HG03108 (cell line): ENCODE results near the gene RPL10.

Experiments
- ATAC-seq: cut with Tn5 transposase; IDR thresholded peaks from one replicate; pipeline ENCODE4 v1.9.1; 2021; ENCODE audit warnings: moderate library complexity; ENCODE audit not compliant: unreplicated experiment

RPL10 gene

DNA sequence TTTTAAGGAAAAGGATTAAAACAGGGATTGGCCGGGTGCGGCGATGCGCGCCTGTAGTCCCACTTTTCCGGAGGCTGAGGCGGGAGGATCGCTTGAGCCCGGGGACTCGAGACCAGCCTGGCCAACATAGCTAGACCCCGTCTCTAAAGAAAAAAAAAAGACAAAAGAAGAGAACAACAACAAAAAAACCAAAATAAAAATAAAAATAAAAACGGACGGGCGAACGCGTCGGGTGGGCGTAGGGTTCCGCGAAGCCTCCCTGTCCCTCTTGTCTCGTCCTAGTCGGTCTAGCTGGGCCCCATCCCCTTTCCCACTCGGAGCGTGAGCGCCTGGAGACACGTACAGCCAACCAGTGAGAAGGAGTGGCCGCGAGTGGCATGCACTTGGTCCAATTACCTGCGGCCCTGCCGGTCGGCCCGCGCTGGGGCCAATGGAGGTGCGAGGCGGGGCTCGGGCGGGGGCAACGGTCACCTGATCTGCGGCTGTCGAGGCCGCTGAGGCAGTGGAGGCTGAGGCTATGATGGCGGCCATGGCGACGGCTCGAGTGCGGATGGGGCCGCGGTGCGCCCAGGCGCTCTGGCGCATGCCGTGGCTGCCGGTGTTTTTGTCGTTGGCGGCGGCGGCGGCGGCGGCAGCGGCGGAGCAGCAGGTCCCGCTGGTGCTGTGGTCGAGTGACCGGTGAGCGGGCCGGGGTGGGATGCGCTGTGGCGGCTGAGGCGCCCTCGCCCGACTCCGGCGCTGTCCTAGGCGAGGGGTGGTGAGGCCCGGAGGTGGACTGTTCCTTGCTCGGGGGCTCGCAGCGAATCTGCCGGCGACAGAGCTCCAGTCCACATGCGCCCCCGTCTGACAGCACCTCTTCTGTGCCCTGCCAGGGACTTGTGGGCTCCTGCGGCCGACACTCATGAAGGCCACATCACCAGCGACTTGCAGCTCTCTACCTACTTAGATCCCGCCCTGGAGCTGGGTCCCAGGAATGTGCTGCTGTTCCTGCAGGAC is 30.3 kb downstream of the RPL10 start, which contains the start of gene ATP6AP1:
TSS of gene ATP6AP1 (plus strand) at position 502 of the 996 bp plus-strand sequence. CDS start at position 518, 16 bp downstream.
- ATAC-seq, result peak; percentile 97

DNA sequence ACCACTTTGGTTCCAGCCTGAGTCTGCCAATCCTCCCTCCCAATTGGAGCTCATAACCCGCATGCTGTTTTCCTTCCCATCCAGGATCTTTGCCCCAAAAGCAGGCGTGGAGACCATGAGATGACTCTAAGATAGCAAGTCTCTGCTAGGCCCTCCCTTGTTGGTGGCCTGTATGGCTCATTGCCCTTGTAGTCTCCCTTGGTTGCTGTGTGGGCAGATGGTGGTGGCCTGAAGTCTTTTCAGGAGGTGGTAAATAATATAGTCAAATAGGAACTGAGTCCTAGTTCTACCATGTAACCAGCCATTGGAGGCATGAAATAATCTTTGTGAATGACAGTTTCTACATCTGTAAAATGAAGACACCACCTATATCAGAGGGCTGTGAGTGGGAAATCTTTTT is 31.5 kb downstream of the RPL10 start:
- ATAC-seq, result no peak

DNA sequence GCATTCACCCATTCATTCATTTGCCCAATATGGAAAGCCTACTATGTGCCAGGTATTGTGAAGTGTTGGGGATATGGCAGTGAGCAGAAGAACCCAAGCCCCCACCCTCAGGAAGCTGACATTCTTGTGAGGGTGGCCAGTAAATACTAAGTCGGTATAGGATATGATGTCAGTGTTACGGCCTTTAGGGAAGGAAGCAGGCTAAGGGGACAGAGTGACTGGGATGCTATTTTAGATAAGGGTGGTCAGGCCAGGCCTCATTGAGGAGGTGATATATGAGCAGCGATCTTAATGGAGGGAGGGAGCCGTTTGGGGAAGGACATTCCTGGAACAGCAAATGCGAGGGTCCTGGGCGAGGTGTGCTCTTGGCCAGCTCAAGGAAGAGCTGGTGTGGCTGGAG is 32.3 kb downstream of the RPL10 start:
- ATAC-seq, result no peak

DNA sequence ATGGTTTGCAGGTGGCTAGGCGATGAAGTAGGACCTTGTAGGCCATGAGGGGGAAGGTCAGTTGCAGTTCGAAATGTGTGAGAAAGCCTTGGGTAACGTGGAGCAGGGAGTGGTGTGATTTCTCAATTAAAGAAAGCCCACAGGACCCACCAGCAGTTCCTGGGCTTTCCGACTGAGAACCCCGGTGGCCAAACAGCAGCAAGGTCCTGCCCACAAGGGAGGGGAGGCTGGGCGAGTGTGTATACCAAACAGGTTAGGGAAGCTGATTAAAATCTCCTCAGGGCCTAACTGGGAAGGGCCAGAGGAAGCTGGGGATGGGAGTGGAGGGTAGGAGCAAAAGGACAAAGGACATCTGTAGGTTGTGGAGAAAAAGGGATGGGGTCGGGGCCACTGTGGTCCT is 32.7 kb downstream of the RPL10 start:
- ATAC-seq, result no peak

DNA sequence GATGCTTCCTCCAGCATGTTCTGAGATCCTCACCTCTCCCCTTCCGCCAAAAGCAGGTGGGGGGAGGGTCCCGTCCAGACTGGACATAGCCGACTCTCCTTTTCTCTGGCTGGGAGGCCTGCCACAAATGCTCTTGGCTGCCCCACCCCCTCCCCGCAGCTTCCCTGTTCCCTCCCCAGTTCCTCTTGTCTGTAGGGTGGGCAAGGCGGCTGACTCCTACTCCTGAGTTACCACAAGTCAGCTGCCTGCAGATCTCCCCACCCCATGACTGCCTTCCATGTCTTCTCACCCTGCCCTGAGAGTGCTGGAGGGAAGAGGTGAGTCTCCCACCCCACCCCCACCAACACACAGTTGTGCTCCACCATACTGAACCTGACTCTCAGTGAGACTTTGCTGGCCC is 33.2 kb downstream of the RPL10 start:
- no peak for ATAC-seq

DNA sequence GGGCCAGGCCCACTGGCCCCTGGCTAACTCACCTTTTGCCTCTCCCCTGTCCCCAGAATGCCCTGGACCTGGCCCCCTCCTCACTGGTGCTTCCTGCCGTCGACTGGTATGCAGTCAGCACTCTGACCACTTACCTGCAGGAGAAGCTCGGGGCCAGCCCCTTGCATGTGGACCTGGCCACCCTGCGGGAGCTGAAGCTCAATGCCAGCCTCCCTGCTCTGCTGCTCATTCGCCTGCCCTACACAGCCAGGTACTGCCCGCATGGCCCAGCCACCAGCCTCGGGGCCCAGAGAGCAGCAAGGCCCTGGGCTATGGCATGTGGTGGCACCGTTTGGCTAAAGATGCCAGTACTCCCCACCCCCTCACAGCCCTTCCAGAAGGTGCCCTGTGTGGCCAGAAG is 34.0 kb downstream of the RPL10 start:
- ATAC-seq, result no peak

DNA sequence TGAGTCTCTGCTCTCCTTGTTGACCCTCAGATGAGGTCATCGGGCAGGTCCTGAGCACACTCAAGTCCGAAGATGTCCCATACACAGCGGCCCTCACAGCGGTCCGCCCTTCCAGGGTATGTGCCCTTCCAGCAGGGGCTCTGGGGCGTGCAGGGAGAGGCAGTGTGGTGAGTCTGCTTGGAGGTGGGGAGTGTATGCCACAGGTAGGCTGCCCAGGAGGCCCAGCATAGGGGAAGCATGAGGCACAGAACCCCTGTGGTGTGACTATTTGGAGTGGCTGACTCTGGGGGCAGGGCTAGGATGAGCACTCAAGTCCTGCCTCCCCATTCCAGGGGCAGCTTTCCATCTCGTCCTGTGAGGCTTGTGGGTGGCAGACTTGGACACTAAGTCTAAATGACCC is 35.4 kb downstream of the RPL10 start:
- no peak for ATAC-seq

DNA sequence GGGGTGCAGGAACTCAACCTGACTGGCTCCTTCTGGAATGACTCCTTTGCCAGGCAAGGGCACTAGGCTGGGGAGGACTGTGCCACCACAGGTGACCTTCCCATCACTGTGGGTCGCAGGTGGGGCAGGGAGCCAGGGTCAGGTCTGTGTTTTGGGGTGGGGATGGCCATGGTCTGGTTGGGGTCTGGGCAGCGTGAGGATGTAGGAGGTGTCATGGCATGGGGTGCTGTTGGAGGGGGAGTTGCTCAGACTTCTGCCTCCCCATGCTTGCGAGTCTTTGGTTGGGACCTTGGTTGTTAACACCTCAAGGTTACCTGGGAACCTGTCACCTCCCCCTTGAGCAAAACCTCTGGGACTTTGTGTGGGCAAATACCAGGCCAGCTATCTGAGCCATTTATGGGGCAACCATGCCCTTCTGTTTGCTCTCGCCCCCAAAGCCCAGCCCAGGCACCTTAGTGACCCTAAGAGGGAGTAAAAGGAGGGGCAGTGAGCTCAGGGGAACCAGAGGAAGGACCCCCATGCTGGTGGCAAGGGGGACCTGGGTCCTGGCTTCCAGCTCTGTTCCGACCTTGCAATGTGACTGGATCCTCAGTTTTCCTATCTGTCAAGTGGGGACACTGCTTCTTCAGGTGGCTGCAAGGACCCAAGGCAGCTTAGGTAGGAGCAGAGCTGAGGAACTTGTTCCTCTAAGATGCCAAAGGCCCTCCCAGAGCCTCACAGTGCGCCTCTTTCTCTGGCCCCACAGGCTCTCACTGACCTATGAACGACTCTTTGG is 36.4 kb downstream of the RPL10 start:
- no peak for ATAC-seq

DNA sequence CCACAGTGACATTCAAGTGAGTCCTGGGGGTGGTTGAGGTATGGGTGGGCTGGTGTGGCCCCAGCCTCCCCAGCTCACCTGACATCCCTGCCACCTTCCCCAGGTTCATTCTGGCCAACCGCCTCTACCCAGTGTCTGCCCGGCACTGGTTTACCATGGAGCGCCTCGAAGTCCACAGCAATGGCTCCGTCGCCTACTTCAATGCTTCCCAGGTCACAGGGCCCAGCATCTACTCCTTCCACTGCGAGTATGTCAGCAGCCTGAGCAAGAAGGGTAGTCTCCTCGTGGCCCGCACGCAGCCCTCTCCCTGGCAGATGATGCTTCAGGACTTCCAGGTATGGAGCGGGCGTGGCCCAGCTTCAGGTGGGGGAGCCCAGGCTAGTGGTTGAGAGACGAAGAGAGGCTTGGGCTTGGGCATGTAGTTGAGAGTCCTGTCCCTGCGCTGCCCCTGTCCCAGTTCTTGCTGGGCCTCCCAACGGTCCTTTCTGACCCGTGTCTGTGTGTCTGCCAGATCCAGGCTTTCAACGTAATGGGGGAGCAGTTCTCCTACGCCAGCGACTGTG is 37.1 kb downstream of the RPL10 start:
- no peak for ATAC-seq

DNA sequence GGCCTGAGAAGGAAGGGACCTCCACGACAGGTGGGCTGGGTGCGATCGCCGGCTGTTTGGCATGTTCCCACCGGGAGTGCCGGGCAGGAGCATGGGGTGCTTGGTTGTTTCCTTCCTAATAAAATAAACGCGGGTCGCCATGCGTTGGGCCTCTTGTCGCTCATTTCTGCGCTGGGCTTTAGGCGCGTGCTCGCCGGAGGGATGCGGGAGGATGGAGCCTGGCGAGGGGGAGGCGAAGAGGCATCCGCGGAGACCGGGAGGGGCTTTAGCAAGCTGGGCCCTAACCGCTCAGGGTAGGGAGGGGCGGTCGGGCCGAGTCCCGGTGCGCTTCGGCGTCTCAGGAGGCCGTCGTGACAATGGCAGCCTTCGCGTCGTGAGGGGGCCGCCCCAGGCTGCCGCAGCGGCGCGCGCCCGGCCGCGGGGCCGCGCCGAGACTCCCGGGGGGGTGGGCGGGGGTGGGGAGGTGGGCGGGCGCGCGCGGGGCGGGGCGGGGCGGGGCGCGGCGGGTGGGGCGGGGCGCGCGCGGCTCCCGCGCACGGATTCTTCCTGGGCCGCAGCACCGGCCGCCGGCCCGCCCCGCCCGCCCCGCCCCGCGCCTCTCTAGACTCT is 38.3 kb downstream of the RPL10 start:
- ATAC-seq, result no peak

DNA sequence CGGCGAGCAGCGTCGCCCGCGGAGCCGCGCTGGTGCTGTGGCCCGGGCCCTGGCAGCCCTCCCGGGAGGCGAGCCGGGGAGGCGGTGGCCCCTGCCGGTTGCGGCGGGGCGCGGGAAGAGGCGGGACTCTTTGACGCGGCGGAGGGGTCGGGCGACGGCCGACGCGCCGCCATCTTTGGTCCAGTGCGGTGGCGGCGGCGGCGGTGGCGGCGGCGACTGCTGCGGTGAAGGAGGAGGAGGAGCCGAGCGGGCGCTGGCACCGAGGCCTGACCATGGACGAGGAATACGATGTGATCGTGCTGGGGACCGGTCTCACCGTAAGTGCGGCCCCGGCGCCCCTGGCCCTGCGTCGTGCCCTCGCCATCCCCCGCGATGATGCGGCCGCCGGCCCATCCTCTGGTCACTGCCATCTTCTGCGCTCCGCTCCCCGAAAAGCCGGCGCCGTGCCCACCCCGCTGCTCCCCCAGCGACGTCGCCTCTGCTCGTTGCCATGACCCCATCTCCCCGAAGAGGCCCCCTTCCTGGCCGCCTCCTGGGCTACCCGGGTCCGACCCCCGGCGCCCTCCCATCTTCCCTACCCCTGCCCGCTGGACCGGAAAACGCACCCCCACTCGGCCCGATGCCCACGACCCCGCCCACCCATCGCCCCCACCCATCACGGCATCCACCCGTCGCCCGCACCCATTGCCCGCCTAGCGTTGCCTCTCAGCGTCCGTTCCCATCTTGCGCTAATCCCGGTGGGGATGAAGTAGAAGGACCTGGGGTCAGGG is 39.0 kb downstream of the RPL10 start, which contains the start of gene GDI1:
TSS of gene GDI1 (plus strand) at position 172 of the 770 bp plus-strand sequence. CDS start at position 273, 101 bp downstream.
- no peak for ATAC-seq

DNA sequence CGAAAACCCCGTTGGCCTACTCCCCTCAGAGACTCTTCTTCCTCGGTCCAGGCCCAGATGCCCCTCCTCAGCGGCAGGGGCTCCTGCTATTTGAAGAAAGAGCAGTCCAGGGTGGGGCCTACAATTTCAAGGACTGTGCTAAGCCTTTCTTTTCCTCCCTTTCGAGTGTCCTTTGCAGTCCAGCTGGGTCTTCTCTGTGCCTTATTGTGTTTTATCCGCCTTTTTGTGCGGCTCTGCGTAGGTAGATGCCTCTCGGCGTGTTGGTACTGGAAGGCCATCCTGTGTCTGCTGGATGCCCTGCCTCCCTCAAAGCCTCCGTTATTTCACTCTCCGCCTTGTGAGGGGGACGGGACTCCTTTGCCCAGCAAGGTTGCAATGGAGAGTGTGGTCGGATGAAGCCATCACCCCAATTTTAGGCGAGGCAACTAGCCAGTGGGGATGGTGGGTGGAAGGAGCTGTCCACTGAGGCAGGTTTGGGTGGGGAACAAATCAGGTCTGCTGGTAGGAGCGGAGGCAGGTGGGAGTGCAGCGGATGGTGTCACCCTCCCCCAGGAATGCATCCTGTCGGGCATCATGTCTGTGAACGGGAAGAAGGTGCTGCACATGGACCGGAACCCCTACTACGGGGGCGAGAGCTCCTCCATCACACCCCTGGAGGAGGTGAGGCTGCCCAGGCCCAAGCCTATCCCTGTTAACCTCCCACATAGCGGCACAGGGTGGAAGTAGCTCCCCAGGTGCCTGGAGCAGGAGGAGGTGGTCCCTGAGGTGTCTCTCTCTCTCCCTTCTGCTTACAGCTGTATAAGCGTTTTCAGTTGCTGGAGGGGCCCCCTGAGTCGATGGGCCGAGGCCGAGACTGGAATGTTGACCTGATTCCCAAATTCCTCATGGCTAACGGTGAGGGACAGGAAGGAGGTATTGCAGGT is 40.1 kb downstream of the RPL10 start:
- no peak for ATAC-seq

DNA sequence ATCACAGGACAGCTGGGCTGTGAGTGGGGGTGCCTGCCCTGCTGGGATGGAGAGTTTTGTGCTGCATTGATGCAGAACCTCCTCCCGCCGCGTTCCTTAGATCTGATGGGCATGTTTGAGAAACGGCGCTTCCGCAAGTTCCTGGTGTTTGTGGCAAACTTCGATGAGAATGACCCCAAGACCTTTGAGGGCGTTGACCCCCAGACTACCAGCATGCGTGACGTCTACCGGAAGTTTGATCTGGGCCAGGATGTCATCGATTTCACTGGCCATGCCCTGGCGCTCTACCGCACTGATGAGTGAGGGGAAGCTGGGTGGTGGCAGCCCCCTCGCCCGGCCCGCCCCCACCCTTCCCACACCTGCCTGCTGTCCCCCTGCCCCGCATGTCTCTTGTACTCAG is 41.7 kb downstream of the RPL10 start:
- ATAC-seq, result no peak

DNA sequence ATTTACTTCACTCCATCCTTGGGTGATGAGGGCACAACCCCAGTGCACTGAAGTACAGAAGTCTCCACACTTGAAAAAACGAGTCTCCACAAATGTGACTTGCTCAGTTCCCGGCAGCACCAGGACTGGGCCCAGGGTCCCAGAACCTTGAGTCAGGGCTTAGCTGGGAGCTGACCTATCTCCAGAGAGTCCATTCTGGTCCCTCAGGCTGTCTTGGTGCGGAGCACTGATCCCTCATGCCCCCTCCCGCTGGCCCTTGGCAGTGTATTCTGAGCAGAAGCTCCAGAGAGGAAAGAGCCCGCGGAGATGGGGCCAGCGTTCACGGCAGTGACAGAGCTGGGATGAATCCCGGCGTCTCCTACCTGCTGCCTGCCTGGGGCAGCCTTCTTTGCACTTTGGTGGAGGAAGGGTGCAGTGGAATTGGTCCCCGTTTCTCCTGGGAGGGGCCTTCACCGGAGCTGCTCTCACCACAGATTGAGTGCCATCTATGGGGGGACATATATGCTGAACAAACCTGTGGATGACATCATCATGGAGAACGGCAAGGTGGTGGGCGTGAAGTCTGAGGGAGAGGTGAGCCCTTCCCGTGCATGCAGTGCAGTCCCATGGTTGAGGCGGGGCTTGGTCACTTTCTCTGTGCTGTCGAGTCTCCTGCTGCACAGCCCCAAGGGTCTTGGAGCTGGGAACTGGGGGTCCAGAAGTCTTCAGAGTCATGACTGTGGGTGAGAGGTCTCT is 42.6 kb downstream of the RPL10 start:
- no peak for ATAC-seq

DNA sequence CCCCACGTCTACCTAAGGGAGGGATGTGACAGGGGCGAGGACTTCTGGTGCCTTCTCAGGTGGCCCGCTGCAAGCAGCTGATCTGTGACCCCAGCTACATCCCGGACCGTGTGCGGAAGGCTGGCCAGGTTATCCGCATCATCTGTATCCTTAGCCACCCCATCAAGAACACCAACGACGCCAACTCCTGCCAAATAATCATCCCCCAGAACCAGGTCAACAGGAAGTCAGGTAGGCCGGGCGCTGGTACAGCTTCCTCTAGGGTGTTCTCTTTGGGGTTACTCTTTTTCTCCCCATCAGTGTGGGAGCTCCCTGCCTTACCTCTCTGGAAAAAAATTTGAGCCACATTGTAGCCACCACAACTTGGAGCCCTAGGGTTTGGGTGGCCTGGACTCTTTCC is 43.4 kb downstream of the RPL10 start:
- no peak for ATAC-seq

DNA sequence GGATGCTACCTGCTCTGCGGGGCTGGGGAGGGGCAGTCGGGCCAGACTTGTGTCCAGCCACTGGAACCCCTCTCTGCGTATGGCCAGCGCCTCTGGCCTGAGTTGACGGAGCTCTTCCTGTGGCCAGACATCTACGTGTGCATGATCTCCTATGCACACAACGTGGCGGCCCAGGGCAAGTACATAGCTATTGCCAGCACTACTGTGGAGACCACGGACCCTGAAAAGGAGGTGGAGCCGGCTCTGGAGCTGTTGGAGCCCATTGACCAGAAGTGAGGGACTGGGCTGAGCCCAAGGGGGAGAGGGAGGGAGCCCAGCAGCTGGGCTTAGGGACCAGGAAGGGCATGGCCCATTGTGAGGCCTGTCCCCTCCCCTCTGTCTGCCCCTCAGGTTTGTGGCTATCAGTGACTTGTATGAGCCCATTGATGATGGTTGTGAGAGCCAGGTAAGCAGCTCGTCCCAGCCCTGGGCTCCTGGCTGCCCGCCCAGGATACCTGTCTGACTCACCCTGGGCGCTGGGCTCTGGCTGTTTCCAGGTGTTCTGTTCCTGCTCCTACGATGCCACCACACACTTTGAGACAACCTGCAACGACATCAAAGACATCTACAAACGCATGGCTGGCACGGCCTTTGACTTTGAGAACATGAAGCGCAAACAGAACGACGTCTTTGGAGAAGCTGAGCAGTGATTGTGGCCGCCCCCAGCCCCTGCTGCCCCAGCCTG is 44.0 kb downstream of the RPL10 start:
- ATAC-seq, result no peak

DNA sequence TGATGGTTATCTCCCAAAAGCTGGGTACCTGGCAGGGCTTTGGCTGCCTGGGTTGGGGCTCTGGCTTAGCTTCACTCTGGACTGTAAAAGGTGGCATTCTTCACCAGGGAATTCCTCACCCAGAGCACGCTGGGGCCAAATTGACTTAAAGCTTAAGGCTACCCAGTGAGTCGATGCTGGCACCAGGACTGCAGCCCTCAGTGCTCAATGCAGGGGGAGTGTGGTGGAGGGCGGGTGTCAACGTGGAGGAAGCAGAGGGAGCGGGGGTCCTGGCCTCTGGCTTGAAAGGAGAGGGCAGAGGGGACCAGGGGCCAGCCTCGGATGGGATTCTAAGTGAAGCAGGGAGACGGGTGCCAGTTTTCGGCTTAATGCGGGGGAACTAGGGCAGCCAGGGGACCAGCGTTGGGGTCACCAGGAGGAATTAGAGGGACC is 45.3 kb downstream of the RPL10 start:
- ATAC-seq, result no peak
